ENCODE data around the gene DOK1.
"Not testable (repeated sequence)": the region's sequence is repeated elsewhere in the genome, so short reads cannot be mapped to it uniquely, and the experiment has no call there.

The DOK1 gene

DNA sequence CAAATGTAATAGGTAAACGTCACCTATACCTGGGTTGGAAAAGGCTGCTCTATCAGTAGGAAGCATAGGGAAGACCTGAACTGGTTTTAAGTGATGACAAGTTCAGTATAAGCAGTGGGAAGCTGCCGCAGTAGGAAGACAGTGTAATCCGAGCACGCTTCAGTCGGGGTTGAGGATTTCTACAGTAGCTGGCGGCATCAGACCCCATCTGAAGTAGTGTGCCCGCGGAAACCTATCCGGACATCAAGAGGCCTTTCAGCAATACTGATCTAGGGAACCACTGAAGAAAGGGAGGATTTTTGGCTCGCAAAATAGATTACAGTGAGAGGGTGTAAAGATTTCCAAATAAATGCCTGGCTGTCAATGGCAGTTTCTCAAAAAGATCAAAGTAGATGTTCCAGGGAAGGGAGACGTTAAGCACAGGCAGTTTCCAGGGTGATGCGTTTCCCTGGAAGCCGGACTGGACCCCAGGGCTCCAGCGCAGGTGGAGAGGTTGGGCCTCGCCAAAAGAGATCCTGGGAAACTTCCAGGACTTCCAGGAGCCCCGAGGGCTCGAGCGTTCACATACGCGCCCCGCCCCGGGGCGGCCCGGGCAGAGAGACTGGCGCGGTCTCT, 6.1 kb upstream of the DOK1 start:
- in situ Hi-C loops (cut with MboI; ENCODE audit: low sequenced_read_pairs), result no loop called here

DNA sequence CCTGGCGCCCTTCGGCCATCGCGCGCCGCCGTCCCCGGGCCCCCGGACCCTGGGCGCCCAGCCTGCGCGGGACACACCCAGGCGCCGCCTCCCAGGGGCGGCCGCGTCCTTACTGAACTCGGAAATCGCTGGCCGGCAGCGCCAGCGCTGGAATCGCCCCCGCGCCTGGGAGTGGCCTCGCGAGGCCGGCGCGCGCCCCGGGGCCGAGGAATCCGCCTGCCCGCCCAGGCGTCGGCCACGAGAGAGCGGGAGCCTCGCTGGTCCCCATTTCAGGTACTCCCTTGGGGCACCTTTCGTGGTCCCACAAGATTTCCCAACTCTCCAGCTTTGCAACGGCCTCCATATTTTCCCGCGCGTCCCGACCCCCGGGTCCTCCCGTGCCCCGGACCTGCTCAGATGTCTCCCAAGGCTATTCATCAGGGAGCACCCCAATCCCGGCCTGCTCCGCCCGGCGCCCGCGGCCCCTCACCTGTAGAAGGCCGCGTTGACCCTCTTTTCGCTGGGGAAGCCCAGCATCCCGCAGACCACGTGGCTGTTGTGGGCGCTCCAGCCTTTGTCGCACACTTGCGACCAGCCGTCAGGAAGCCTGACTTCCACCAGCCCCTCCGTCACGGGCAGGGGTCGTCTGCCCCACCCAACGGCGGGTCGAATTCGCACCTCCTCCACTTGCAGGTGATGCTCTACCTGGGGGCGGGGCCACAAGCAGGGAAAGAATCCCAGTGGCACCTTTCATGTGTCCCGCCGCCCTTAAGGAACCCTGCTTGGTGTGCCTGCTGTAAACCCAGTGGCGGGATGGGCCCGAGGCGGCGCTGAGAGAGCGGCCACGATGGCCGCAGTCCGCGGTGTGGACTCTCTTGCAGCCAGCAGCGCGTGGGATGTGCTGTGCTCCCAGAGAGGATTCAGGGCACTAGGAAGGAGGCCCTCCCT, 5.4 kb upstream of the DOK1 start:
- in situ Hi-C loops (cut with MboI; ENCODE audit: low sequenced_read_pairs), result no loop called here

DNA sequence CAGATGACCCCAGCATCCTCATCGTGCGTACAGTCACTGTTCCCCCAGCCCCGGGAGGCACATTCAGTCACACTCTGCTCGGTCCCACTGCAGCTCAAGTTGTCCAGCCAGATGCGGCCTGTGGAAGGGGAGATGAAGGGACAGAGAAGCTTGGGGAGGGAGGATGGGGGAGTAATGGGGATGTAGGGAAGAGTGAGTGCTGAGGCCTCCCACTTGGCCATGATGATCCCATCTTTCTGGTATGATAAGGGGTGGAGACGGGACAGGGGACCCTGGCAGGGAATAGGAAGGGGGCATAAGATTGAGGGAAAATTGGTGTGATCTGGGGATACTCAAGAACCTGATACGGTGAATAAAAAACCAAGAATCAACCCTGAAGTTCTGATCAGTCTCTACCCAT, 4.3 kb upstream of the DOK1 start:
- in situ Hi-C loops (cut with MboI; ENCODE audit: low sequenced_read_pairs), result no loop called here

DNA sequence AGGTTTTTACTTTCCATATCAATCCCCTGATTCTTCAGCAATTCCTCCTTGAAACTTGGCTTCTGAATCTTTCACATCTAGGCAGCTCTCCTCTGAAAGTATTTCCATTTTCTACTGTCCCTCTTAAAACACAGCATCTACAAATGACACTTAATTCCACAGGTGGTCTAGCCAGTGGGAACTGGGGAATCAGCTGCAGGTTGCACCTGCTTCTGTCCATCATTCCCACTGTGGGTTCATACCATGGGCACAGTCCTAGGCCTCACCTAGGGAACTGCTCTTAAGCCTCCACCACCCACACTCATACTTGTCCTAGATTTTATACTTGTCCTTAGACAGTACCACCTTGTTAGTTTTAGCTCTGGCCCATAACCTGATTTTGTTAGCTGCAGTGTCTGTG, 3.0 kb upstream of the DOK1 start:
- in situ Hi-C loops (cut with MboI; ENCODE audit: low sequenced_read_pairs), result no loop called here

DNA sequence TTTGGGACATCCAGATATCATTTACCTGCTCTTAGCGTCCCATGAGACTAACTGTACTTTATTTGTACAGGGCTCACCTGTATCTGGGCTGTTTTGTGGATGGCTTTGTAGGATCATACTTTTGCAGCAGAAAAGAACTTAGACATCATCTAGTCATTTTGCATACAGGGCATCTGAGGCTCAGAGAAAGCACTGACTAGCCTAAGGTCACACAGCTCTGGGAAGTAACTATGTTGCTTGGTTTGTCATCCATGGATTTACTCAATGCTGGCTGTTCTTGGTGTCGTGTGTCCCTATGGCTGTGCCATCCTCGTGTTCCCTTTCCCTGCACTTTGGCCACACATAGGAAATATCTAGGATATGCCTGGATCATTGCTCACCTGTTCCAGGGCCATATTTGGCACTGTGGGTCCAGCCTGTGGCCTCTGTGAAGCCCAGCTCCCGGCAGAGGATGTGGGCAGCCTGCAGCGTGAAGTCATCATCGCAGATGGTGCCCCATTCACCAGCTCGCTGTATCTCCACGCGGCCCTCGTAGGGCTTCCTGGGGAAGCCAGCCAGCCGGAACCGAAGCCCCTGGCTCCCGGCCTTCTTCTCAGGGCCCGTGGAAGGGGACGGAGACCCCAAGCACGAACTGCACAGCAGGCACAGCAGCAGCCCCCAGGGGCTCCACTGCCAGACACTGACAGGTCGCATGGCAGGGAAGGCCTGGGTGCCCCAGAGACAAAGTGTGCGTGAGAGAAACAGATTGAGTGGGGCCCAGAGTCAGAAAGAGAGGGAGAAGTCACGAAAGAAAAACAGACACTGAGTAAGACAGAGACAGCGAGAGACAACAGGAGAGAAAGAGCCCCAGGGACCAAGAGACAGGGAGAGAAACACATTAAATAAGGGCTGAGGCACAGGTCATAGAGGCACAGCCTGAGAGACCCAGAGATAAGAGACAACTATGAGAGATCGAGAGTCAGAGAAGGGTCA, 2.3 kb upstream of the DOK1 start:
- in situ Hi-C loops (cut with MboI; ENCODE audit: low sequenced_read_pairs), result no loop called here

DNA sequence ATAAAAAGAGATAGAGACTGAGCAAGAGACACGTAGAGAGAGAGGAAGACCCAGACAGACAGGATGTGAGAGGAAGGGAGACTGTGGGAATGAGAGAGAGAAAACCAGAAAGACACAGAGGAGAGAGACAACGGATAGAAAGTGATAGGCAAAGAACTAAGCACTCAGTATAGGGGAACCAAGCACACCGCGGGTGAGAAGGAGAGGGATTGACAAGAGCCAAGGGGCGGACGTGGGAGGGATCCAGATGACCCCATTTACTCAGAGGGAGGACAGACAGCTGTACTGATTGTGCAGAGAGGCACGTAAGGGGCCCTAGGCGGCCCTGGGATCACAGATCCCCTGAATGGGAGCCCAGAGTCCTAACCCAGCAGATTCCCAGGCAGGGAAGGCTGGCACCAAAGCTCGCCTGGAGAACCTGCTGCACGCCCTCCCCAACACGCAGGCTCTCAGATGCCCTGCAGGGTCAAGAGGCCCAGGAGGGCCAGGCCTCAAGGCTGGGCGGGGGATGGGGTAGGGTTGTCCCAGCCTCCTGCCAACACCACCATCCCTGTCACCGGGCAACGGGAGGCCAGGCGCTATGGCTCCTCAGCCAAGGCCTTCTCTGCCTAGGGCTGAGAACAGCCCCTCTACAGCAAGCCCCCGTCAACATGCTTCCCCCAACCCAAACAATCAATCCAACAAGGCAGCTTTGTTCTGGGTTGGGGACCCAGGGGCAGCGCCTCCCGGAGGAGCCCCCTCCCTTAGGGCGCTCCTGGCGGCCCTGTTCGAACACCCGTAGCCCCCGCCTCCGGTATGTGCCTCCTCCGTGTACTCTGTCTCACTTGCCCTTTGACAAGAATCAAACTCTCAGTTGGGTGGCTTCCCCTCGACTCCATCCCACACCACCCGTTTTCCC, 1.4 kb upstream of the DOK1 start:
- in situ Hi-C loops (cut with MboI; ENCODE audit: low sequenced_read_pairs), result no loop called here

DNA sequence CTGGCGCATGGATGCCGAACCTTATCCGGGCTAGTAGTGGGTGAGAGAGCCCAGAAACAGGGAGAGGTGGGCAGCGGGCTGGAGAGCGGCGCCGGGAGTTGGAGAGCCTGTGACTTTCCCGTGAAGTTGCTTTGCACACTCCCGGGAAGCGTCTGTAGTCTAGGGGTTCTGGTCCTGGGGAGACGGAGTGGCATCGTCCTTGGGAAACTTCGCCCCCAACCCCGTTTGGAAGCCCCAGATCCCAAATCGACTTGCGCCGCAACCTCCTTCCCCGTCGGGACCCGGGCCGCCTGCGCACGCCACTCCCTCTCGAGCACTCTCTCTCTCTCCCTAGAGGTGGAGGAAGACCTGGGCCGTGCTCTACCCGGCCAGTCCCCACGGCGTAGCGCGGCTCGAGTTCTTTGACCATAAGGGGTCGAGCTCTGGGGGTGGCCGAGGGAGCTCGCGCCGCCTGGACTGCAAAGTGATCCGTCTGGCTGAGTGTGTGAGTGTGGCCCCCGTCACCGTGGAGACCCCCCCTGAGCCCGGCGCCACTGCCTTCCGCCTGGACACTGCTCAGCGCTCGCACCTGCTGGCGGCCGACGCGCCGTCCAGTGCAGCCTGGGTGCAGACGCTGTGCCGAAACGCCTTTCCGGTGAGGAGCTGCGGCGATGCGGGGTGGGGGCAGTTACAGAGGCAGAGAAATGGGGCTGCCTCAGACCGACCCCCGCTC, 456 bp downstream of the DOK1 start:
- in situ Hi-C loops (cut with MboI; ENCODE audit: low sequenced_read_pairs), result no loop called here

DNA sequence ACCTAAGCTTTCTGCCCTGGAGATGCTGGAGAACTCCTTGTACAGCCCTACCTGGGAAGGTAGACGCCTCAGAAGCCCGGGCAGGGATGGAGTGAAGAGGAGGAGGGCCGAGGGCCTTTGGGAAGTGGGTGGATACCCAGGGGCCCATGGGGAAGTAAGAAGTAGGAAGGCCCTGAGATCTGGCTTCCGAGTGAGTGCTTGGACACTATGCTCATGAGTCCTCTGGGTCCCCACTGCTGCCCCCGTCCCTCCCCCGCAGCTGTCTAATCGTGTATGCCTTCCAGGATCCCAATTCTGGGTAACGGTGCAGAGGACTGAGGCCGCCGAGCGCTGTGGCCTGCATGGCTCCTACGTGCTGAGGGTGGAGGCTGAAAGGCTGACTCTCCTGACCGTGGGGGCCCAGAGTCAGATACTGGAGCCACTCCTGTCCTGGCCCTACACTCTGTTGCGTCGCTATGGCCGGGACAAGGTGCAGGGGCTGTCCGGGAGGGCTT, 1.1 kb downstream of the DOK1 start:
- in situ Hi-C loops (cut with MboI; ENCODE audit: low sequenced_read_pairs), result no loop called here

DNA sequence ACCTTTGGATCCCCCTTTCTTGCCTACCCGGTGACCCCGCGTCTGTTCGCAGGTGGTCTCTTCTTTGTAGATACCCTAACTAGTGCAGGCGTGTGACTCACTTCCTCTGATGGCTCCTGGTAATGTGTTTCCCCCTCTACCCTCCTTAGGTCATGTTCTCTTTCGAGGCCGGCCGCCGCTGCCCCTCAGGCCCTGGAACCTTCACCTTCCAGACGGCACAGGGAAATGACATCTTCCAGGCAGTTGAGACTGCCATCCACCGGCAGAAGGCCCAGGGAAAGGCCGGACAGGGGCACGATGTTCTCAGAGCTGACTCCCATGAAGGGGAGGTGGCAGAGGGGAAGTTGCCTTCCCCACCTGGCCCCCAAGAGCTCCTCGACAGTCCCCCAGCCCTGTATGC, 1.6 kb downstream of the DOK1 start:
- in situ Hi-C loops (cut with MboI; ENCODE audit: low sequenced_read_pairs), result no loop called here

DNA sequence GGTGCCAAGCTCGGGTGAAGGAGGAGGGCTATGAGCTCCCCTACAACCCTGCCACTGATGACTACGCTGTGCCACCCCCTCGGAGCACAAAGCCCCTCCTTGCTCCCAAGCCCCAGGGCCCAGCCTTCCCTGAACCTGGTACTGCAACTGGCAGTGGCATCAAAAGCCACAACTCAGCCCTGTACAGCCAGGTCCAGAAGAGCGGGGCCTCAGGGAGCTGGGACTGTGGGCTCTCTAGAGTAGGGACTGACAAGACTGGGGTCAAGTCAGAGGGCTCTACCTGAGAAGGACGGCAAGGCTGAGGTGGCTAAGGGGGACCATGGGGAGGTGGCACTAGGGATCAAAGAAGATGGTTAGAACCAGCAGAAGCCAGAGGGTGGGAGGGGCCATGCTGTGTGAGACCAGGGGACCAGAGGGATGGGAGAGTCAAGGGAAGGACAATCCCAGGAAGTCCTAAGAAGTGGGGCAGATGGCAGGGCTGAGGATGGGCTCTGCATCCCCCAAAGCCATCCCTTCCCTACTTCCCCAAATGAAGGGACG, 2.4 kb downstream of the DOK1 start:
- in situ Hi-C loops (cut with MboI; ENCODE audit: low sequenced_read_pairs), result no loop called here

DNA sequence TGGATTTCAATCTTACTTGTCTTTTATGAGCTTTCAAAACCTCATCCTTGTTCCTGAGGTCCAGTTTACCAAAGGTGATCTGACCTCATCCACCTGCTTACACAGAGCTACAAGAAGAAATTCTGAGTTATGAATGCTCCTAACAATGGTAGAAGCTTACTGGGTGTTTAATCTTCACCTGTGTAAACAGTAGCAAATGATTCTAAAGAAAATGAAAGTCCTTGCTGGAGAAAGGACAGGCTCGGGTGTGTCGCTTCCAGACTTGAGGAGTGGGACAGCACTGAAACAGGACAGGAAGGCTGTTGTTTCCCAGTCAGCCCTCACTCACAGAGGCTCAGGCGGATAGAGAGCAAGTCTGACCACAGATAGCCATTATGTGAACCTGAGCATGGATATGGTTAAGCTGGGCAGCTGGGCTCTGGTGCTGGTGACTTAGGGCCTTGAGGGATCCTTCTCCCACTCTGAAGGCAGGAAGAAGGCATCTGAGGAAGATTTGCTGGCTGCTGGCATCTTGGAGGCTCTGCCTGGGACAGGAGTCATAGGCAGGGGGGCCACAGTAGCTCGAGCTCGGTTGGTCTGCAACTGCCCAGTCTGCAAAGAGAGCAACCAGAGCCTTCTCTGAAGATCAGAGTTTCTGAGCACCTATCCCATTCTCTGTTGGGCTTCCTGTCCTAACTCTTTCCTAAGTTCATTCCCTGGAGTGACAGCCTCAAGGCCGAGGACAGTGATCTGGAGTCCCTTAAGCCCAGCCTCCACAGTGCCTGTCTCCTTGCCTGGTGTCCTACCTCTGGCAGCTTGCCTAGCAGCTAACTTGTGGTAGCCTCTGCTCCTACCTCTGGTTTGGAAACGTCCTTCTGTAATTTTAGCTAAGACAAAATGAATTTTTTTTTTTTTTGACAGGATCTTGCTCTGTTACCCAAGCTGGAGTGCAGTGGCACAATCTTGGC, 4.0 kb downstream of the DOK1 start:
- in situ Hi-C loops (cut with MboI; ENCODE audit: low sequenced_read_pairs), result no loop called here

DNA sequence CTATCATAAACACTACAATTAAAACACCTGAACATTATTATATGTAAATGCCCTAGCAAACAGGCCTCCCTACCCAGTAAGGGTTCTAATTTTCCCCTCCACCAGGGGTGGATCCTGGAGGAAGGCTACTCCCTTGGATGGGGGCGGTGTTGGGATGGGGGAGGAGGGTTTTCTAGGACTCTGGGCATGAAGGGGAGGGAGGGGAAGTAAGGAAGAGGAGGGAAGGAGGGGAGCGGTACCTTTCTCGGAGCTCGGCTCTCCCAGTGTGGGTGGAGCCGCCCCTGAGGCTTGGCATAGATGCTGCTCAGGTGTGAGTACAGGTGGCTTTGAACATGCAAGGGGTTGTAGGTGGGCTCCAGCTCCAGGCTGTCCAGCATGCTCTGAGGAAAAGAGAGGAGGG, 5.4 kb downstream of the DOK1 start:
- in situ Hi-C loops (cut with MboI; ENCODE audit: low sequenced_read_pairs), result no loop called here

DNA sequence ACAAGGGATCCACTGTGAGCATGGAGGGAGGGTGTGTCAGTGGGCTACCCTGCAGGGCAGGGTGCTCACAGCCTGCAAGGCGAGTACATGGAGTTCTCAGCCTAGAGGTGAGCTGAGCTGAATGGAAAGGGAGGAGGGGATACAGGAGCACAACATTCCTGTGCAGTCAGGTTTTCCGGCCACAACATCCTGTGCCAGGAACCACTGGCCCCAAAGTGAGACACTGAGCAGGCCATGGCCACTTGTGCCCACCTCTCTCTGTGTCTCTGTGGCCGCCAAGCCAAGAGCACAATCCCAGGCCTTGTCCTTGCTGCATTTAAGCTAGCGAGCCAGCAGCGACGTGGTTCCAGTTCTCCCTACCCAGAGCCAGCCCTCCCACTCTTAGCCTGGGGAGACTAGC, 6.1 kb downstream of the DOK1 start:
- in situ Hi-C loops (cut with MboI; ENCODE audit: low sequenced_read_pairs), result no loop called here

DNA sequence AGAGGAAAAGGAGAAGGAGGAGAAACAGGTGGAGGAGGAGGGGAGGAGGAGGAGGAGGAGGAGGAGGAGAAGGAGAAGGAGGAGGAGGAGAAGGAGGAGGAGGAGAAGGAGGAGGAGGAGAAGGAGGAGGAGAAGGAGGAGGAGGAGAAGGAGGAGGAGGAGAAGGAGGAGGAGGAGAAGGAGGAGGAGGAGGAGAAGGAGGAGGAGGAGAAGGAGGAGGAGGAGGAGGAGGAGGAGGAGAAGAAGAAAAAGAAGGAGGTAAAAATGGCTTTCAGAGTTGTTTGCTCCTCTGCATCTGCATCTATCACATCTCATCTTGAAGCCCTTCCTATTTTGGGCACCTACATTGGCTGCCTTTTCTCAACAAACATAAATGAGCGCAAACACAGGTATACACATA, 6.5 kb downstream of the DOK1 start:
- in situ Hi-C loops (cut with MboI; ENCODE audit: low sequenced_read_pairs), result not testable (repeated sequence)

DNA sequence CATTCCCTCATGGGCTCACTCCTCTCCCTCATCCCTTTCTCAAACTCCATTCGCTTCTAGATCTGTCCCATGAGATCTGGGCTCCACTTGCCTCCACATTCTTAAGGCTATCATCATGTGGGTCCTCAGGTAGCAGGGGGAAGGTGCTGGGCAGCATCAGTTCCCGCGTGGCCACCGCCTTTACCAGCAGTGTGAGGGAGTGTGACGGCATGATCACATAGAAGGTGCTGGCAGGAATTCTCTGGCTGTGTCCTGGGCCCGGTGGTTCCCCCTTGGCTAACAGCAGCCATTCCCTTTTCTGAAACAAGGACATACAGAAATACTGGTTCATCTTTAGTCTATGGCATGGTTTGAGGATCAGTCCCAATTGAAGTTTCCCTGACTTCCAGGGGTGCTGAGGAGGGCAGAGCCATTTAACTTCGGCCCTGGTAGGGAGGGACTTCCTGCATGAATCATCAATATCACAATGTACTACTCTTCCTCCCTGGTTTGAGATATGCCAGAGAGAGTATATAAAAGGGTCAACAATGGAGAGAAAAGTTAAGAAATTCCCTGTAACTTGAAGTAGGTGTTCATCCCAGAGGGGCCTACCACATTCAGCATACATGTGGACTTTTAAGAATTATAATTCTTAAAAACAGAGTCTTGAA, 7.7 kb downstream of the DOK1 start:
- in situ Hi-C loops (cut with MboI; ENCODE audit: low sequenced_read_pairs), result no loop called here

DNA sequence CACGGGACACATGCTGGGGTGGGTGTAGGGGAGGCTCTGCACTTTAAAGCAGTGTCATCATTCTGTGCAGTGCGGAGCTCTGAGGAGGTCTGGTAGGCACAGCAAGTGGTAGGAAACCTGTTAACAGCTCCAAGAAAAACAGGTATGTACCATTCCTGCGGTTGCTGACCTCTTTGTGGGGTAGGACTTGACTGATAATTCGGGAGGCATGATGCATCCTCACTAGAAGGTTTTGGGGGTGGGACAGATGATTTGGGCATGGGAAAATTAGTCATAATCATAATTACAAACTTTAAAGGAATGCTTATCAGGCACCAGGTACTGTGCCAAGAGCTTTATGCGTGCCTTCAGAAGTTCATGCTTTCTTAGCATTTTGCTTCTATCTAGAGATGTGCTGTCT, 9.7 kb downstream of the DOK1 start:
- in situ Hi-C loops (cut with MboI; ENCODE audit: low sequenced_read_pairs), result no loop called here

DNA sequence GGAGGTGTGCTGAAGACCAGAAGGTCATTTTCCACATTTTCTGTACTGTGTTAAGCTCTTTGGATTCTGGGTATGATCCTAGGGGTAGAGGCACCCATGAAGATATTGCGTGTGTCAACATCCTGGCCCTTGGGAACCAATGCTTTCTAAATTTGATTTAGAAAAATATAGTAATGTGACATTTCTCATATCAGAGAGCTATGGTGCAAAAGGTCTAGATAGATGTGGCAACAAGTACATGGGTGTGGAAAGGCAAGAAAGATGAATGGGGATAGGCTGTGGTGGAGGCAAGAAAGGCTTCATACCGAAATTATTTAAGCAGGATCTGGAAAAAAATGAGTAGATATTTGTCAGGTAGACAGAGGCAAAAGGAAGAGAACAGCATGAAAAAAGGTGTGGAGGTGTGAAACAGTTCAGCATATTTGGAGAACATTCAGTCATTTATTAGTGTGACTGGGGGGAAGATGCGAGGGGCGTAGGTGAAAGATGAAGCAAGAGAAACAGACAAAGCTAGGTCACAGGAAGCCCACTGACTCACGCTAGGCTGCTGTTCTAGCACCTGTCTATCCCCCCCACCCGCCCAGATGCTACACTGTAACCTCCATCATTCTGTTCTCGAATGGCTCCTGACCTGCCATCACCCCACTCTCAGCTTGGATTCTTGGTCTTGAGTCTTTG, 11.7 kb downstream of the DOK1 start:
- in situ Hi-C loops (cut with MboI; ENCODE audit: low sequenced_read_pairs), result no loop called here
